Stimulated activated CD8-positive, alpha-beta memory T cell treated with anti-CD3 and anti-CD28 coated beads, Interleukin-12 subunit alpha, Interleukin-12 subunit beta, amount 100 ng/mL, for 24 hours (primary cell): Measurements from ENCODE around the gene UBQLN3.

Experiments used
- DNase-seq: peaks from one replicate; pipeline ENCODE4 v3.0.0-alpha.2; 2020; ENCODE audit errors: extremely low read depth

Gene UBQLN3

DNA sequence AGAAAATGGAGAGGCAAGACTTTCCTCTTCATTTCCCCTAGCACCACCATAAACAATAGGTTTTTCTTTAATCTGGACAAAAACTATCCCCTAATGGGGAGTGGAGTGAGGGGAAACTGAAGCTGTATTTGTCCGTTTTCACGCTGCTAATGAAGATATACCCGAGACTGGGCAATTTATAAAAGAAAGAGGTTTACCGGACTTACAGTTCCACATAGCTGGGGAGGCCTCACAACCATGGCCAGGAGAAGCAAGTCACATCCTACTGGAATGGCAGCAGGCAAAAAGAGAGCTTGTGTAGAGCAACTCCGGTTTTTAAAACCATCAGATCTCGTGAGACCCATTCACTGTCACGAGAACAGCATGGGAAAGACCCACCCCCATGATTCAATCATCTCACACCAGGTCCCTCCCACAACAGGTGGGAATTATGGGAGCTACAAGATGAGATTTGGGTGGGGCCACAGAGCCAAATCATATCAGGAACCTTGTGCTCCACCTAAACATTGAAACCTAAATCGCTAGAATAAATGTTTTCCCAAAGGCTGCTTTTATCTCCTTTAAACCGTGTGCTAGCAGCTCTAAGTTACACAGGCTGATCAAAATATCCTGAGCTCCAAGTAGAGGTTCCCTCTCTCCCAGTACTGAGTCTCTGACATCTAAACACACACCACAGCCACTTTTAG, 4.3 kb downstream of the UBQLN3 start:
- no peak for DNase-seq

DNA sequence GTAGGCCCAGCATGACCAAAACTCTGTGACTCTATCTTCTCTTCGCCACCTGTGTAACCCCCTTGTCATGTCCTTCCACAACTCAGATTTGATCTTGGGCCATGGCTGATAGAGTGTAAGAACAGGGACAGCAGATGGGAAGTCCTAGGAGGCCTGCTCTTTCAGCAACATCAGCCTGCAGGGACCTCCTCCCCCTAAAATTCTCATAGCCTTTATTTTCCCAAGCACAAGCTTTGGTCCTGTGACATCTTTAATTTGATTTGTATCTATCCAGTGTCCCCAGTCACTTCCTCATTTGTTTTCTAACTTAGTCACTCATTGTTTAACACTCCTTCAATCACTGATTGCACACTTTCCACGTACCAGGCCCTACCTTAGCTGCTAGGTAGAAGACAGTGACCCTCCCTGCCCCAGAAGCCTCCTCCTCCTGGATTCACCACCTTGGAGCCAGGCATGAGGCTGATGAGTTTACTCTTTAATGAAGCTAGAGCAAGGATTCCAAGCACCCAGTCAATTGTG, 5.3 kb downstream of the UBQLN3 start:
- DNase-seq: no peak

DNA sequence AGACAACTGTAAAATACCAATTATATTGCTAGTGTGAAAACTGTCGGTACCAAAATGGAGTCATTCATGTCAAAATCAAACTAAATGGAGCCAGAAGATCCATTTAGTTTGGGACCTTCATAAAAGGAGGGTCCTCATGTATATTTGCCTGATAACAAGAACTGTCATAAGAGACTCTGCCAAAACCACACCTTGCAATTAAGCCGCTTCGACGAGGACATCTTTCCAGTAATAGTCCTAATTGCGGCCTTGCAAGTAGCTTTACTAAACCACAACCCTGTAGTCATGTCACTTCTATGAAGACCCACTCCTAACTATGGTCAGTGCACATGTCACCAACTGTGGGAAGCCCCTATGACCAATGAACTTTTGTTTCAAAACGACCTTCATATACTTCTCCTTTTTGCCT, 9.4 kb downstream of the UBQLN3 start:
- DNase-seq: no peak

DNA sequence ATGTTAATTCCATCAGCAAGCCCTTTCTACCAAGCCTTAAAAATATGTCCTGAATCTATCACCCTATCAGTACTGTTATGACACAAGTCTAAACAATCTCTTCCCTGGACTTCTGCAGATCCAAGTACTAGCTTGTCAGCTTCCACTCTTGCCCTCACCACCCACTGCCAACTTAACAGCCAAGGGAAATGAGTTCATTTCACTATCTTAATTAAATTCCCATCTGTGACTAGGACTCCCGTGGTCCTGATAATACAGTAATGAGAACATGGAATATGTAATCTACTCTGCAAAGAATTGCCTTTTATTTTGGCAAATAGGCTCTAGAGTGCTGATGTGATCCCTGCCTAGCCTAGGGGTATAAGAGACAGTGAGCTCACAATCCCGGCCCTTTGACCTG, 10.1 kb downstream of the UBQLN3 start:
- DNase-seq: no peak

DNA sequence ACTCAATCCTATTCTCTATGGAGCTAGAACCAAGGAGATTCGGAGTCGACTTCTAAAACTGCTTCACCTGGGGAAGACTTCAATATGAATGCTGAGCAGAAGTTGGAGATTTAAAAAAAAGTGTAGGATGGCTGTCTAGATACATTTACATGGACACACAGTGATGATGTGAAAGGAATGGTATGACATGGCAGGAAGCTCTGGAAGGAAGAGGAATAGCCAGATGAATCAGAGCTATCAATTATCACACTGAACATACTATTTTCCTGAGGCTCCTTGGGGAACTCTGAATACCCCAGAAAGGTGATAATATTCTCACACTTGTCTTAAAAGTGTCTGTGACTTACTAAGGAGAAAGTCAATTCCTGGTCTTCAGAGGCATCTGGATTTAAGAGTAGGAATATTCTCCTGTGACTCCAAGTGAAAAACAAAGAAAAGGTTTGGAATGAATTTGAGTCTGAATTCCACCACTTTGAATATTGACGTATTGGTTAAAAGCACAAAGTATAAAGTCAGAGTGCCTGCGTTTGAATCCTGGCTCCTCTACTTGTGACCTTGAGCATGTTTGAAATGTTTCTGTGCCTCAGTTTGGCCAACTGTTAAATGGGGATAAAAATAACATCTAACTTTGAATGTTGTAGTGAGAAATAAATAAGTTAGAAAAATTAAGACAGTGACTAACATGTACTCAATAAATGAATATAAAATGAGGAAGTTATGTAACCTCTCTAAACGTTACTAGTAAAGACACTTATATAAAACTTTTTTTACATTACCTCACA, 20.0 kb downstream of the UBQLN3 start:
- DNase-seq: no peak

DNA sequence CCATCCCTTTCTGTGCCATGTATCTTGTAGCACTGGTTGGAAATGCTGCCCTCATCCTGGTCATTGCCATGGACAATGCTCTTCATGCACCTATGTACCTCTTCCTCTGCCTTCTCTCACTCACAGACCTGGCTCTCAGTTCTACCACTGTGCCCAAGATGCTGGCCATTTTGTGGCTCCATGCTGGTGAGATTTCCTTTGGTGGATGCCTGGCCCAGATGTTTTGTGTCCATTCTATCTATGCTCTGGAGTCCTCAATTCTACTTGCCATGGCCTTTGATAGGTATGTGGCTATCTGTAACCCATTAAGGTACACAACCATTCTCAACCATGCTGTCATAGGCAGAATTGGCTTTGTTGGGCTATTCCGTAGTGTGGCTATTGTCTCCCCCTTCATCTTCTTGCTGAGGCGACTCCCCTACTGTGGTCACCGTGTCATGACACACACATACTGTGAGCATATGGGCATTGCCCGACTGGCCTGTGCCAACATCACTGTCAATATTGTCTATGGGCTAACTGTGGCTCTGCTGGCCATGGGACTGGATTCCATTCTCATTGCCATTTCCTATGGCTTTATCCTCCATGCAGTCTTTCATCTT, 20.9 kb downstream of the UBQLN3 start:
- DNase-seq: no peak

DNA sequence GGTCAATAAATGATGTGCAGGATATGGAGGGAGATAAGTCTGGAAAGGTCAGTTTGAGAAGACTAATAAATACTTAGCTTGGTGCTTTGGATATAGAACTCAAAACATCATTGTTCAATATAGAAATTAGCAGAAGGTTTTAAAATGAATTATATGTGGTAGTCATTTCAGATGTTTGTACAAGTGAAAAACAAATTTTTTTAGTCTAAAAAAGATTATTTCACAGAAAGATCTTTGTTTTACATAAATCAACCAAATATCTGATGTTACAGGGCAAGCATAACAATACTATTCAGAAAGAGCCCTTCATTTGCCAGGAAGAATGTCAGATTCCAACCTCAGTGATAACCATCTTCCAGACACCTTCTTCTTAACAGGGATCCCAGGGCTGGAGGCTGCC, 21.4 kb downstream of the UBQLN3 start, which contains the start of gene OR52D1:
OR52D1 (plus strand) TSS at position 301 of the 400 bp plus-strand sequence; CDS start at position 323, 22 bp downstream.
- no peak for DNase-seq

DNA sequence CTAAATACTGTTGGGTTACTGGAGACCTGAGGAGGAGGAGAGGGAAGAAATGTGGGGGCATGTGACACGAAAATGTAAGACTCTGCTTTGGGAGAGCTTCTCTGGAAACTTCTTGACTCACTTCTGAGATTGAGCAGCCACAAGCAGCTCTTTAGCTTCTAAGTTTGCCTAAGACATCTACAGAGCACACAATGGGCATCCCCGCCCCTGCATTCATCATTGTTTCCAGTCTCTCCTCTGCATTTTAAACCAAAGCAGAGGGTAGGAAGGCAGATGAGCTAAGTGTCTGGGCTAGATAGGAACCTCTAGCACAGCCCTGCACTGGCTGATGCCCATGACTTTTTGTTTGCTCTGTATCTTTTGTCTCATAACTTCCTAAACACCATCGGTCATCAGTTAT, 23.3 kb downstream of the UBQLN3 start:
- DNase-seq: no peak

DNA sequence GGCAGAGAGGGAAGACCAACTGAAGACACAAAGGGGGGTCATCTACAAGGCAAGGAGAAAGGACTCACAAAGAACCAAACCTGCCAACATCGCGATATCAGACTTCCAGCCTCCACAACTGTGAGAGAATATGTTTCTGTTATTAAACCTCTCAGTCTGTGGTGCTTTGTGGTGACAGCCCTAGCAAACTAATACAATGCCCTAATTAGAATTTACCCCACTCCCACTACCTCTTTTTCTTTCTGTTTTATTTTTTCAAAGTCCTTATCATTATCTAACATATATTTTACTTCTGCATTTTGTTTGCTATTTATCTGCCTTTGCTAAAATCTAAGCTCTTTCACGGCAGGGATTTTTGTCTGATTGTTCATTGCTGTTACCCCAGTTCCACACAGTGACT, 23.8 kb downstream of the UBQLN3 start:
- no peak for DNase-seq

DNA sequence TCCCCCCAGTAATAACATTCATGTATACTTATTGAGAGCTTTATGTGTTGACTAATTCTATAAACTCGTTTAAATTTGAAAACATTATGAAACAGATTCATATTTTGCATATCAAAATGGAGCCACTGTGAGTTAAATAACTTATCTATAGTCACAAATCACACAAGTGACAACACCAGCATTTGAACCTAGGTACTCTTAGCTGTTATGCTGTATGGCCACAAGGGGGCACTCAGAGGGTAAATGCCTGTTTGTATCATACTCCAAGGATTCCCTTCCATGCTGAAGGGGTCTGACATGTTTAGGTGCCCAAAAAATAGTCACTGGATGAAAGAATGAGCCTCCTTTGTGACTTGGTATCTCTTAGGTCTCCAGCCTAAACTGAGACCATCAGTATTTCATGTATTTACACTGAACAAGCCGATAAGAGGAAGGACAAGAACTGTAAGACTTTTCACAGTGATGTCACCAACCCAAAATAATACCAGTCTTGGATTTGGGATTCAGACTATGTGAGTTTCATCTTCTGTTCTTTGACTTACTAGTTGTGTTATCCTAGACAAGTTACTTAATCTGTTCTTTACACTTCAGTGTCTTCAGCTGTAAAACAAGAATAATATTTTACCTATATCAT, 33.5 kb downstream of the UBQLN3 start:
- DNase-seq: no peak

DNA sequence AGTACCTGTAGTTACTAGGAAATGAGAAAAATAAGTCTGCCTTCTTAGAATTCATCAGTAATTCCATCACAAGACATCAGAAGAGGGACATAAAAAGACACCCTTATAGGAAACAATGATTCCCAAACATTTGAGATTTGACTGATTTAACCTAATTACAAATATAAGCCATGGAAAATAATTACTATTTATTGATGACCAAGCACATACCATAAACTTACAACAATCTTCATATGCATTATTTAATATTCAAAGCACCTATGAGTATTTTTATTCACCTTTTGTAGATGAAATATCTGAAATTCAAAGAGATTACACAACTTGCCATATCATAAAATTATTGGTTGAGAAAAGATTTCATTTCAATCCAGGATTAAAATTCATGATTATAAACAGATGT, 35.8 kb downstream of the UBQLN3 start:
- no peak for DNase-seq

DNA sequence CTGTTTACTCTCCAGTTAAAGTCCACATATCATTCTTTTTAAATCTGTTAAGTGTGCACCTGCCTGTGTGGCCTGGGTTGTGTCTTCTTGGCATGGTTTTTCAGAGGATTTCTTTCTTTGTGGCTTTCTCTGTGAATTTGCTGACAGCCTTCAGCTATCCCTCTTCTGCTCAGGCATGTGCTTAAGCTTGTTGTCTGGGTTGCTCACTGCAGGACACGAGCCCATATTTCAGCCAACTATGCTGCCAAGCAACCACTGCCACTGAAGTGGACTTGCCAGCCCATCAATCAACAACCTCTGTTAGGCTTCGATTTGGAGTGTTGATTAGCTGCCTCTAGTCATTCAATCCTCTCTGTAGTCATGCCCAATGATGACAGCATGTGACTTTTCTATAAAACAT, 42.2 kb downstream of the UBQLN3 start:
- no peak for DNase-seq

DNA sequence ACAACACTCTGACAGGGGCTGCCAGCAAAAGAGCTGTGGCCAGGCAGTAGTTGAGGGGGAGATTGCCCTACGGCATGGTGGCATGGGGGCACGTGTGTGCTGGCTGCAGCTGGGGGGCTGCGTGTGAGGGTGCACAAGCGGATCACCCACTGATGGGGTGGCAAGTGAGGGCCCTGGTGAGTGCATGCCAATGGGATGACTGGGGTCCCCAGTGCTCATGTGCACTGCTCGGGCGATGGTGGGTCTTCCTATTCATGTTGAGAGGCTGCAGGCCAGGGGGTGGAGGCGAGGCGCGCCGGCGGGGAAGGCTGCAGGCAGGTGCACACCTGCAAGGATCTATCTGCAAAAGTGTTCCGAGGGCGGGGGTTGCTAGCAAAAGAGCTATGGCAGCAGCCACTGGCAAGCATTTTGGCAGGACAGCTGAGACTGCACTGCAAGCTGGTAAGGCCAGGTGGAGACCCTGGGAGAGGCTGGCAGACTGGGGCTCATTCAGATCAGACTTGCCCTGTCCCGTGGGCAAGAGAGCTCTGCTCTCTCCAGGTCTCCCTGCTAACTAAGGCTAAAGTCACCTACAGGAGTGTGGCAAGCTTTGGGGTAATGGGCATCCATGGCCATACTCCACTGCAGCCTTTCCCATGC, 48.7 kb downstream of the UBQLN3 start:
- DNase-seq: no peak
